SH-SY5Y (cell line): ENCODE results near the gene UQCC2.

ENCODE experiments used
- GATA2 ChIP-seq: IDR thresholded peaks from 2 replicates; pipeline ENCODE4 v1.6.1; 2011; ENCODE audit warnings: mild to moderate bottlenecking, low read depth, low read length
- GATA3 ChIP-seq: IDR thresholded peaks from 2 replicates; pipeline ENCODE4 v1.6.1; 2011; ENCODE audit warnings: low read depth, mild to moderate bottlenecking, low read length, moderate library complexity

- no peak for TF ChIP-seq GATA2
- no peak for TF ChIP-seq GATA3
Measured at GRCh38 chr6:33672808-33673207, 38.7 kb downstream of the UQCC2 start.
